HG02884 (cell line): ENCODE data around the gene ZNF80.

ENCODE experiments used
- ATAC-seq: cut with Tn5 transposase; IDR thresholded peaks from one replicate; pipeline ENCODE4 v1.9.1; 2021; ENCODE audit warnings: mild to moderate bottlenecking, moderate library complexity; ENCODE audit not compliant: unreplicated experiment

Gene ZNF80

DNA sequence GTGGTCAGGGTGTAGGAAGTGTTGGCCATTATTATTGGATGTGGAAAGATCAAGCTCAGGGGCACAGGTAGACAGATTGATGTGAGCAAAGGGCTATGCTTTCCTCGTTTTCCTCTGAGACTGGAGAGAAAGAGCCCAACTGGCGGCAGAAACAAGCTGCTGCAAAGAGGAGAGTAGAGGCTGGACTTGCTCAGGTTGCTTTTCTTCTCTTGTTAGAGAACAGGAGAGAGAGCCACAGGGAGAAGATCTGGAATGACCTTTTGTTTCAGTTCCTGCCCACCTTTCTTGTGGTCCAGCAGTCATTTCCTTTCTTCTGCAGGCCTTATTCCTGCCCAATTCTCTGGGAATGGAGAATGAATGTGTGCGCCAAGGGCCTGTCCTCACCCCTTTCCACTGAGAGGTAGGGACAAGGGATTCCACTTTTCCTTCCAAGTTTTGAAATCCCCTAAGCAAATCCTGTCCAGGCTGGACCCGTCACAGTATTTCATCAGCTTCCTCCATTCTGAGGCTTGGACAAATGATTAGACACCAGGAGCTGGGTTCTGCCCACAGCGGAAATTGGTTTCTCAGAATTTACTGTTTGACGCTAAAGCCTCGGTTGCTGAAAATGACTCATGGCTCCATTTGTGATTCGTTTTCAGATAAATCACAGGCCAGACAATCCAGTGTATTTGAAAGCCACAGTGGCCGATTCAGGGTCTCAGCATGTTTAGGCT, 16.1 kb downstream of the ZNF80 start:
- no peak for ATAC-seq

DNA sequence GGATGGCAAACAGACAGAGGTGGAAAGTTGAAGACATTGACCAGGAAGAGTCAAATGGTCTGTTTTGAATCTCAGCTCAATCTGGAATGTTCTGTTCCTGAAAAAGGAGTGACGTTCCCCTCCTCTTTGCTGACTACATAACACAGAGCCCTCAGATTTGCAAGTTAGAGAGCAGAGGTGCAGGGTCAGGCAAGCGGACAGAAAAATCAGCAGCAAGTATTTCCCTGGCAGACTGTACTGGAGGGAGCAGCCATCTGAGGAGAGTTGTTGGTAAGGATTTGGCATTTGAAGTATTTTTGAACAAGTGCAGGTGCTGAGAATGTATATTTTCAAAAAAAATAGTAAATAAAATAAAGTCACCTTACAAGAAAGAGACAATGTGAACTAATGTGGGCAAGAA, 17.6 kb downstream of the ZNF80 start:
- no peak for ATAC-seq

DNA sequence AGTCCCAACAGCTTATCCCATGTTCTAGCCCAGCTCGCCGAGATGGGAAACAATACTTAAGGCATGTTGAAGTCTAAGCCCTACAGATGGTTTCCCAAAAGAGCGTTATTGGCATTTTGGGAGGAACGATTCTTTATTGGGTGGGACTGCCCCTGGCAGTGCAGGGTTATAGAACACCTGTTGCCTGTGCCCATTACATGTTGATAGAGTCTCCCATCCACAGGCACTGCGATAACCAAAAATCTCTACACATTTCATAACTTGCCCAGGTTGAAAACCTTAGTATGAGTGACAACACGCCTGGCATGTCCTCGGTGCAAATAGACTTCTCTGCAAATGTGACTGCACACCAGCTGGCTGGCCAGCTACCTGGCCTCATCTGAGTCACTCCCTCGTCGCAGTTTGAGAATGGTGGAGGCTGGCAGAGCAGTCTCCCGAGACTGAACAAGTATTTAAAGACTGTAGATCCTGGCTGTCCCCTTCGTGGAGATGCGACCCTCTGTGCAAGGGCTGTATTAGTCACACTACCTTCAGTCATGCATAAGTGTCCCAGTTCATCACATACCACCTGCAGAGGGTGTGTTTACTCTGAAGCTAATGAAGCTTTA, 18.7 kb downstream of the ZNF80 start:
- ATAC-seq = no peak

DNA sequence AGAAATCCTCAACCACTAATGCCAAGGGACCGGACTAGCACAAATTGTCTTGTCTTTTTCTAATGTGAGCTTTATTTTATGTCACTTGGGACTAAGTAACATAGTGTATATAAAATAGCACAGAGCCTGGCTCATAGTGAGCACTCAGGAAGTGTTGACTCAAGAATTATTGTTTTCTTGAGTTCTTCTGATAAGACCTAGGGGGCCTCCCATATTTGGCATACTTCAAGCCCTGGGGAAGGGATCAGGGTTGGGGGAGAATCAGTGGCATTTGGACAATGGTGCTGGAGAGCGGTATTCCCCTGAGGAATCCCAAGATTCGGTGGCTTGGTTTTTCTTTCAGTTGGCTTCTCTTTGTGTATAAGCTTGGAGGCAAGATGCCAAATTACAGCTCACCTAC, 19.4 kb downstream of the ZNF80 start:
- no peak for ATAC-seq

DNA sequence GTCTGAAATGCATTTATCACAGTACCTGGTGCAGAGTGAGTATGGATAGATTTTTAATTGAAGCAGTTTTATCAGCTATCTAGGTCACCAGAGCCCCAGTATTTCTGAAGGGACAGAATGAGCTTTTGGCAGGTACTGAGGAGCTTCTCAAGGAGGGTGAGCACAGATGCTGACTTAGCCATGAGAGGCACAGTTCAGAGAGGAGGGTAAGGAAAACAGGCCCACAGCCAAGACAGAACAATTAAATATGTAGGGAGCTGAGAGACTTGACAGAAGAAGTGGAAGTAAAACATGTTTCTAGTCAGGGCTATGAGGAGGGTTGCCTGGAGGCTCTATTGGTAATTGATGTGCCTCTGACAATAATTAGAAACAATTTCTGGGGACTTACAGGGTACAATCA, 20.1 kb downstream of the ZNF80 start:
- no peak for ATAC-seq

DNA sequence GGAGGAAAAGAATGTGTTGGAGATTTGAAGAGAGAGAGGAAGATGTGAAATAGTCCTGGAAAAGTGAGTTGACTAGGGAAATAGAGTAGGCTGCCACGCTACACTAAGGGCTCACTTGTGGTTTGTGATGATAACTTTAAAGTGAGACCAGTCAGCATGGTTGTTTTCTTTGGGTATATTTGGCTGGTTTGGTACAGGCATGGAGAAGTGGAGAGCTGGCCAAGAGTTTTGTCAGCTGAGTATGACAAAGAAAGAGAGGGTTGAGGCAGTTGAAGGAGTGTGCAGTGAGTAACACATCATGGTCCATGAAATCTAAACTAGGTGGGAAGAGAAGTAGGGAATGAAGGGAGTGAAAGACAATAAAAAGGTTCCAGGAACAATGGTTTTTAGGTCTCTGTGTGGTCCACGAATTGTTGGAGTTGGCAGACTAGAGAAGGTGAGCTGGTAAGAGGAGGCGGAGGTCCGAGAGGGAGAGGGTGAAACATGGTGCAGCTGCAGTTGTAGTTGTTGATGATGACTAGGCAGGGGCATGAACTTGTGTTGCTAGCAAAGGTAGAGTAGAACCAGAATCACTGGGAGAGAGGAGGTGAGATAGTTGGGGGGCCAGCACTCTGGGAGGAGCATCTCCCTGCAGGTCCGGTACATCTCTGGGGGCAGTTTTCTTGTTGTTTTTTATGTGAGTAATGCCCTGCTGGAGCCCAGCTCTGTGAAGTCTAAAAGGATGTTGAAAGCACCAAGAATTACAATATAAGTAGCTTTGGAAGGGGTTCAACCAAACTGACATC, 21.0 kb downstream of the ZNF80 start:
- ATAC-seq = no peak

DNA sequence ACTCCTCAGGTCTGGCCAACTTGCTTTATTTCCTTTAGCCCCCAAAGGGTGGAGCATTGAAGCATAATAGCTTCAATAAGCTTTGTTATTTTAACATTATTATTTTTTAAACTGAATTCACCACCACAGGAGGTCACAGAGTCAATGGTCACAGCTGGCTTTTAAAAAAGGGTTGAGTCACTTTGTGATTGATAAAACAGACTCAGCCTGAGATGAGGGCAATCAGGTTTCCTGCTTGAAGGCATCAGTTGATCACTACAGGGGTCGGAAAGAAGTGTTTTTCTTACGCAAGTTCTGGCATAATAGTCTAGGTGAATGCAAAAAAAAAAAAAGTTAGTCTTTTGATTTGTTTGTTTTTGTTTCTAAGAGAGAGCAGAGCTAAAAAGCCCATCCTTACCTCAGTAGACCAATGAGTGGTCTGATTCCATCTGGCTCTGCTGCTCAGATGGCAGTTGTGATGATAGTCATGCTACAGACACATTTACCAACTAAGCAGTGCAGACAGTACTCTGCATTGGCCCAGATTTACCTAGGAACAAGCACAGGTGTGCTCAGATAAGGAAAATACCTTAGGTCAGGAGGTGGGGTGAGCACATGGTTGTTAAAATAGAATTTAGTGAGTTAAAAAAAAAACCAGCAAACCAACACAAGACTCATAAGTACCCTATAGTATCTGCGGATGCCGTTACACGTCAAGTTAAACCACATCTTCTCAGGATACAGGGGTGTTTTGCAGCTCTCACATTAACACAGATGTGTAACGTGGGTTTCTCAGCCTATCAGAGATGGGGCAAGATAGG, 22.6 kb downstream of the ZNF80 start:
- no peak for ATAC-seq

DNA sequence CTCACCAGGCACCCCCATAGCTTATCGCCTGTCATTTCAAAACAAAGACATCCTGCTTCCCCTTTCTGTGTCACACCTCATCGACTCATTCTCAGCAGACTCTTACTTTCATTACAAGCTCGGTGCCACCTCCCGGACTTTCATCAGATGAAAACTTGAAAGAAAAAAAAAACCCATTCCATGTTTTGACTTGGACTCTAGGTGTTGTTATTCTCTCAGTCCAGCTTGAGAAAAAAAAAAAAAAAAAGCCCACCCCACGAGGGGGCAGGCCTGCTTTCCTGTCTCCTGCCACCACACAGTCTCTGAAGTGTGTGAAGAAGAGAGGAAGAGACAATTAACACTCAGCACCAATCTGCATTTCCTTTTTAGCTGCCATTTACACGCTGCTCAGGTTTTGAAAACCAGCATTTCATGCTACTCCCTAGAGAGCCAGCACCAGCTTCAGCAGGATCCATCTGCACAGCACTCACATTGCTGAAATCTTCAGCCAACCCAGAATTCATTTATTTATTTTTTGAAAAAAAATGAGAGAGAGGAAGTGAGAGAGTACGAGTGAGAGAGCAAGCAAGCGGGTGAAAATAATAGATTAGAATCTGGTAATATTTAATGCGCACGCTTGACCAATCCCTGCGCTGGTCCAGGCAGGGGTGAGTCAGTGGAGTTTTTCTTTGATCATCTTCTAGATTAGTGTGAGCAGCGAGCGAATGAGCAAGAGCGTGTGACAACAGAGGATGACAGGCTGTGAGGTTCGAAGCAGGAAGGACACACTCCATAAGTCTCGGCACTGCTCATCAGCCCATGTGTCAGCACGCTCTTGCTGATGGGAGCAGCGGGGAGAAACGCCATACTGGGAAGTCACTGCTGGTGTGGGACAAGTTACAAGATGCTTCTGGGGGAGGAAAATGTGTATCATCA, 23.5 kb downstream of the ZNF80 start:
- peak; percentile 83 for ATAC-seq

DNA sequence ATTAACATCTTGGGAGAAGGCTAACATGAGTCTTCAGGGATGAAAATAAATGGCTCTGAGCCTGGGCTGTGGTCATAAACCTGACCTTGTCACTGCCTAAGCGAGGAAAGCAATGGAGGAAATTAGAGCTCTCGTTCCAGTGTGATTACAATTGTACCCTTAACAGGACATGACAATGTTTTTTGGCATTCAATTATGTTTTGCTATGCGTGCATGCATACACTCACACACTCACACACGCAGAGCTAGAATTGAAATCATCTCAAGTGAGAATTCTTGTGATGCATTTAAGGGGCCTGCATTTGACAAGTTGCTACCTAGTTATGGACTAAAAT, 24.1 kb downstream of the ZNF80 start:
- ATAC-seq = peak; percentile 12

DNA sequence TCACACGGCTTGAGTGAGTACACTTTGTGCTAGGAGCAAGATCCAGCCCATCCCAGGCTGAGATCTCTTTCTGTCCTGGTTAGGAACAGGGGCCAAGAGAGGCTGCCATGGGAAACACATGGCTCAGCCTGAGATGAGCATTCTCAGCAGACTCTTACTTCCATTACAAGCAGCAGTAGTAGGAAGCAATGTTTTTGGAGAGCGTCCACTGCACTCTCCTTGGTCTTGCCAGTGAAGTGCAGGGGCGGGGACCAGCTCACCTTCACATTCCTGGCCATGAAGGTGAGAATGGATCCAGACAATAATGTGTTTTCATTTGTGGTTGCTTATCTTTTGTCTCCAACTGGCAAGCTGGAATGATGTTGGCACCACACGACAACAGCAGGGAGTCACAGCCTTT, 24.7 kb downstream of the ZNF80 start:
- no peak for ATAC-seq

DNA sequence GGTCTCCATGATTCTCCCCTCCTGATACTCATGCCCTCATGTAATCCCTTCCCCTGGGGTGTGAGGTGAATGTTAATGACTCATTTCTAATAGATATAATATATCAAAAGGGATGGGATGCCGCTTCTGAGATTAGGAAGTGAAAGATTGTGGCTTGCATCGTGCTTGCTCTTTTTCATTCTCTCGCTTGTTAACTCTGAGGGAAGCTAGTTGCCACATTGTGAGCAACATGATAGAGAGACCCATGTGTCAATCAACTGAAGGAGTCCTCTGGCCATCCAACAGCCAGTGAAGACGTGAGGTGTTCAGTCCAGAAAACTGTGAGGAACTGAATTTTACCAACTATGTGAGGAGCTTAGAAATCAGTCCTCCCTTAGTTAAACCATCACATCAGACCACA, 29.6 kb downstream of the ZNF80 start:
- ATAC-seq = peak; percentile 76

DNA sequence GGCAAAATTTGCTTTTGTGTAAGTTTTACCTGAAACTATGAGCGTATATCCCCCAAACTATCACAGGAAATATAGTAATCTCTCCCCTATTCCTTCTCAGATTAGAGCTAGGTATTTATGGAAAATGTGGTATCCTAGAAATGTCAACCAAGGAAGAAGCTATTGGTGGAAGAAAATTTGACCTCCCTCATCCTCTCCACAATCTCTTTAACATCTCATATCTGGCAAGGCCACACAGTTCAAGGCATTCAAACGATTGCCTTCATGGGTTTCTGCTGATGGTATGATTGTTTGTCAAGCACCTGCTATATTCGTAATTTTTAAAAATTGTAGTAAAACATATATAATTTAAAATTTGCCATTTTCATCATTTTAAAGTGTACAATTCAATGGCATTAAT, 31.0 kb downstream of the ZNF80 start:
- ATAC-seq = no peak

DNA sequence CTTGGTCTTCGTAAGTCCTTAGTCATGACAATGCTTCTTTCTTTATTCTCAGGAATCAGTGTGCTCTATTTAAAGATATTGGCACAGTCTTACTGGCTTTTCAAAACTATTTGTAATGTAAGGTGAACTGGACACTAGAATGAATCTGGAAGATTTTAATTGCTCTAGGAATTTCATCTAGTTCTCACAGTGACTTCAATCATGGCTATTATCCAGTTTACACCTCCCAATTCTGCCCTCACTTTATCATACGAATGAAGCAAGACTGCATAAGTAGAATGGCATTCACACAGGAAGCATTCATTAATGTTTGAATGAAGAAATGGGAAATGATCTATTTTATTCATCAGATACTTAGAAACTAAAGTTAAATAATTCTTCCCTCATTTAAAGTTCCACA, 31.8 kb downstream of the ZNF80 start:
- ATAC-seq = no peak

DNA sequence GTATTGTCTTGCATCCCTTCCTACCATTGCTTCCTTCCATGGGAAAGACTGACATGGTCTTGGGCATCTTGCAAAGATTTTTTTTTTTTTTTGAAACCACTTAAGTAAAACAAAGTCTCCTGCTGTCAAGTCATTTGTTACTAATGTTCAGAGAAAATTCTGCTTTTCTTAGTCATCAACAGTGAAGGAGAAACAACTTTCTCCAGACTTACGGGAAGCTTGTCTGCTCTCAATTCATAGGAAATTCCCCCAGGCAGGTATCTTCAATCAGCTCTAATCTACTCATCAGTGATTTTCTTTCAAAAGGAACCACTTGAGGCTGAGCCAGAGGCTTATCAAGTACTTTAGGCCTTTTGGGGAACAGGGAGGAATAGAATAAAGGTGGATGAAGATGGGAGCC, 42.6 kb downstream of the ZNF80 start:
- ATAC-seq = no peak

DNA sequence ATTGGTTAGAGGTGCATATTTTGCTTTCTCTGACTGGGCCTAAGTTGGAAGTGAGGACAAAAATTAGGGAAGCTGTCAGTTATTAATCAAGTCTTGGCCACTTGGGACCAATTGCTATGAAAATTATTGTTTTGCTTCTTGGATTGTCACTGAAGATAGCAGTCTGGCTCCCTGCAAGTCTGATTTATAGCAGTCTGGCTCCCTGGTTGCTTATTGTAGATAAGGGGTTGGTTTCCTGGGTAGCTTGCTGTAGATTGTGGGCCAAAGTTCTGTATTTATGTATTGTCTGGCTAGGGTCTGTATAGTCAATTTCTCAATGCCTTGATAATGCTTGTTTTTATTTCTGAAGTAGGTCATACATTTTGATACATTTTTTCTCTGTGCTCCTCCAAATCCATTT, 45.2 kb downstream of the ZNF80 start:
- no peak for ATAC-seq

DNA sequence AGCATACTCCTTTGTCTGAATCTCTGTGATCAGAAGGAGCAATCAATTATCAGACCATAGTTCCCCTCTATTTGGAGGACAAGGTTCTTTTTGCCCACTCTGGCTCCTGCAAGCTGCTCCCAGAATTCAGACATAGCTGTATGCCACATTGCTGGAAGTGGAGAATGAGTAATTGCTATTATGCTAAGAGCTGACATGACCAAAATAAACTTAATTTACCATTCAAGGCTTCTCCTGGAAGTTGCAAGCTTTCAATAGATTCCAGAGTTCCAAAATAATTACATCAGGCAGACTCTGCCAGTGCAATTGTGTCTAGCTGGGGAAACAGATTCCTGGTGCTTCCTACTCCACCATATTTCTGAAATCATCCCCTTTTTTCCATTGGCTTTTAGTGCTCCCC, 50.9 kb downstream of the ZNF80 start:
- ATAC-seq = no peak
